H1 (cell line): ENCODE results near the gene SRSF3. TPM values are rescaled to one million over a fixed set of nuclear protein-coding genes. Genes with fewer than 3 reads are reported as not detected.
A peak's percentile ranks its signal among the peaks of the same experiment; 100 is the strongest.

Experiments used
- CTCF ChIA-PET: fragments of 300-600 bp; sonication (Branson Sonifier 250); formaldehyde crosslinking; loops from one replicate; lab custom pipeline; 2021; ENCODE audit not compliant: partially characterized antibody; lab: Charles Lee
- POLR2A ChIA-PET: fragments of 300-600 bp; sonication (Branson Sonifier 250); formaldehyde crosslinking; loops from one replicate; lab custom pipeline; 2021; ENCODE audit warnings: inconsistent platforms; ENCODE audit not compliant: partially characterized antibody; lab: Charles Lee
- DNase-seq, 2 experiments: peaks; one replicate each; pipeline versions ENCODE4 v3.0.0 to v3.0.0-alpha.2; 2010 to 2022; ENCODE audit warnings: low spot score in 2 of 2, low read depth in 1 of 2, mixed read lengths in 1 of 2
- FAIRE-seq: peaks from 2 replicates; lab custom pipeline; 2011; peaks lifted over from hg19 to GRCh38; lab: Jason Lieb, UNC
- H2AFZ ChIP-seq: 2 replicates; pipeline ENCODE4 v1.8.1; 2012; ENCODE audit warnings: low read length, inconsistent platforms
- H2AK5ac ChIP-seq: 2 replicates; pipeline ENCODE4 v1.6.1; 2013; ENCODE audit warnings: low read depth, low read length
- H2BK120ac ChIP-seq: replicated peaks from 2 replicates; pipeline ENCODE3; 2013; ENCODE audit warnings: low read depth, low read length, inconsistent platforms
- H2BK12ac ChIP-seq: 2 replicates; pipeline ENCODE4 v1.6.1; 2013; ENCODE audit warnings: low read depth, low read length
- H2BK15ac ChIP-seq: 2 replicates; pipeline ENCODE4 v1.6.1; 2013; ENCODE audit warnings: low read length
- H2BK20ac ChIP-seq: 2 replicates; pipeline ENCODE4 v1.6.1; 2013; ENCODE audit warnings: low read length
- H2BK5ac ChIP-seq: 2 replicates; pipeline ENCODE4 v1.6.1; 2013; ENCODE audit warnings: low read depth, low read length
- H3K14ac ChIP-seq: 2 replicates; pipeline ENCODE4 v1.6.1; 2013; ENCODE audit warnings: inconsistent platforms; ENCODE audit not compliant: insufficient read length
- H3K18ac ChIP-seq: 2 replicates; pipeline ENCODE4 v1.6.1; 2013; ENCODE audit warnings: low read length; ENCODE audit errors: extremely low read depth
- H3K23ac ChIP-seq: 2 replicates; pipeline ENCODE4 v1.6.1; 2013; ENCODE audit warnings: inconsistent platforms; ENCODE audit not compliant: insufficient read length
- H3K23me2 ChIP-seq: 2 replicates; pipeline ENCODE4 v1.6.1; 2013; ENCODE audit warnings: low read depth, low read length
- H3K27ac ChIP-seq: 2 replicates; pipeline ENCODE4 v1.6.1; 2011; ENCODE audit warnings: low read depth, low read length, inconsistent platforms
- H3K27me3 ChIP-seq, 4 experiments: replicated peaks in 1 of 4; 1 replicate in 1 of 4; 2 replicates in 3 of 4; pipeline versions ENCODE4 v1.6.1 to v1.8.1; 2011 to 2013; ENCODE audit warnings: low read length in 3 of 4, mild to moderate bottlenecking in 3 of 4, inconsistent platforms in 2 of 4, mixed read lengths in 2 of 4, moderate library complexity in 1 of 4; ENCODE audit not compliant: control insufficient read depth in 3 of 4, insufficient read depth in 3 of 4; ENCODE audit errors: extremely low read depth in 1 of 4
- H3K36me3 ChIP-seq, 4 experiments: 2 replicates each; pipeline versions ENCODE4 v1.6.1 to v1.8.1; 2011 to 2013; ENCODE audit warnings: mild to moderate bottlenecking in 4 of 4, low read length in 3 of 4, moderate library complexity in 2 of 4, control low read depth in 1 of 4, inconsistent platforms in 1 of 4; ENCODE audit not compliant: insufficient read depth in 4 of 4, control insufficient read depth in 2 of 4
- H3K4ac ChIP-seq: replicated peaks from 2 replicates; pipeline ENCODE3; 2013; ENCODE audit warnings: low read length, low read depth, mixed read lengths, inconsistent platforms; ENCODE audit not compliant: insufficient read length
- H3K4me1 ChIP-seq, 4 experiments: replicated peaks in 1 of 4; 1 replicate in 1 of 4; 2 replicates in 3 of 4; pipeline versions ENCODE4 v1.6.1 to v1.8.1; 2011 to 2013; ENCODE audit warnings: low read length in 3 of 4, inconsistent platforms in 2 of 4, mixed read lengths in 1 of 4; ENCODE audit not compliant: insufficient read depth in 4 of 4, control insufficient read depth in 3 of 4
- H3K4me2 ChIP-seq, 2 experiments: 2 replicates each; pipeline versions ENCODE4 v1.6.1 to v1.8.1; 2011 to 2013; ENCODE audit warnings: low read depth in 2 of 2, low read length in 2 of 2, control low read depth in 1 of 2, inconsistent platforms in 1 of 2, mild to moderate bottlenecking in 1 of 2; ENCODE audit not compliant: insufficient read depth in 1 of 2
- H3K4me3 ChIP-seq, 4 experiments: fragments of 200-600, 300-600 bp in 1 of 4; sonication (generic), shearing (Covaris generic), sonication (Bioruptor Twin) in 1 of 4; 2 replicates each; pipeline versions ENCODE4 v1.5.1 to v1.8.1; 2011 to 2016; ENCODE audit warnings: low read length in 4 of 4, low read depth in 3 of 4, control low read depth in 2 of 4, inconsistent platforms in 2 of 4, mild to moderate bottlenecking in 2 of 4, mixed read lengths in 1 of 4, moderate library complexity in 1 of 4; ENCODE audit not compliant: insufficient read depth in 2 of 4; ENCODE audit errors: extremely low read depth in 1 of 4
- H3K56ac ChIP-seq: replicated peaks from 2 replicates; pipeline ENCODE3; 2013; ENCODE audit warnings: low read depth, mild to moderate bottlenecking, mixed read lengths, low read length, inconsistent platforms; ENCODE audit not compliant: insufficient read length
- H3K79me1 ChIP-seq: 2 replicates; pipeline ENCODE4 v1.6.1; 2013; ENCODE audit warnings: low read depth, low read length, control low read depth
- H3K79me2 ChIP-seq, 2 experiments: 2 replicates each; pipeline versions ENCODE4 v1.6.1 to v1.8.1; 2012 to 2013; ENCODE audit warnings: low read length in 2 of 2, mild to moderate bottlenecking in 2 of 2, inconsistent platforms in 1 of 2; ENCODE audit not compliant: insufficient read depth in 2 of 2, control insufficient read depth in 1 of 2
- H3K9ac ChIP-seq, 4 experiments: replicated peaks in 1 of 4; 1 replicate in 1 of 4; 2 replicates in 3 of 4; pipeline versions ENCODE4 v1.6.1 to v1.8.1; 2011 to 2013; ENCODE audit warnings: low read depth in 3 of 4, low read length in 3 of 4, control low read depth in 2 of 4, mild to moderate bottlenecking in 2 of 4, moderate library complexity in 2 of 4, inconsistent platforms in 1 of 4; ENCODE audit errors: extremely low read depth in 1 of 4
- H3K9me3 ChIP-seq, 2 experiments: 2 replicates each; pipeline versions ENCODE4 v1.6.1 to v1.8.1; 2012 to 2013; ENCODE audit warnings: mild to moderate bottlenecking in 2 of 2, moderate library complexity in 2 of 2, control low read depth in 1 of 2, inconsistent platforms in 1 of 2, low read depth in 1 of 2, low read length in 1 of 2, mixed read lengths in 1 of 2; ENCODE audit not compliant: insufficient read depth in 2 of 2
- H4K20me1 ChIP-seq, 2 experiments: replicated peaks in 1 of 2; 2 replicates each; pipeline versions ENCODE3 to v1.8.1; 2011 to 2013; ENCODE audit warnings: inconsistent platforms in 2 of 2, low read length in 2 of 2, mild to moderate bottlenecking in 1 of 2; ENCODE audit not compliant: insufficient read depth in 2 of 2, control insufficient read depth in 1 of 2
- H4K5ac ChIP-seq: 2 replicates; pipeline ENCODE4 v1.6.1; 2013; ENCODE audit warnings: low read length, low read depth, mixed read lengths, inconsistent platforms; ENCODE audit not compliant: insufficient read length
- H4K8ac ChIP-seq: 2 replicates; pipeline ENCODE4 v1.8.0; 2013; ENCODE audit warnings: mild to moderate bottlenecking, moderate library complexity, low read length, inconsistent platforms; ENCODE audit not compliant: insufficient read depth; ENCODE audit errors: extremely low read depth
- H4K91ac ChIP-seq: replicated peaks from 2 replicates; pipeline ENCODE3; 2013; ENCODE audit warnings: low read length, mixed read lengths, inconsistent platforms; ENCODE audit not compliant: insufficient read length
- ATF2 ChIP-seq: IDR thresholded peaks from 2 replicates; pipeline ENCODE4 v1.6.1; 2012; ENCODE audit warnings: low read length, inconsistent platforms
- FOSL1 ChIP-seq: IDR thresholded peaks from 2 replicates; pipeline ENCODE4 v1.6.1; 2011; ENCODE audit warnings: mild to moderate bottlenecking, low read depth, low read length, moderate library complexity; ENCODE audit not compliant: insufficient read depth
- POLR2AphosphoS5 ChIP-seq: IDR thresholded peaks from 2 replicates; pipeline ENCODE4 v1.6.1; 2011; ENCODE audit warnings: low read depth, low read length
- WGBS, 2 experiments: shearing (Covaris generic) in 1 of 2; methylation state at CpG; one replicate each; pipeline versions ENCODE4 v1.1.6 to v1.1.7; 2013 to 2015; ENCODE audit warnings: low lambda C conversion rate in 2 of 2, mixed read lengths in 2 of 2, inconsistent platforms in 1 of 2, low coverage in 1 of 2, missing lambda C conversion rate in 1 of 2; ENCODE audit not compliant: insufficient replicate concordance in 2 of 2, insufficient coverage in 1 of 2, insufficient read length in 1 of 2; ENCODE audit errors: extremely low coverage in 1 of 2, missing lambda C conversion rate in 1 of 2; 5-methylcytosine and 5-hydroxymethylcytosine counted together
- polyA plus RNA-seq, 7 experiments: library from polyadenylated mRNA; depleted of rRNA in 3 of 7; stranded (reverse) in 5 of 7; unstranded in 2 of 7; fragments of >200 nt in 5 of 7; fragments of 200-250 nt in 2 of 7; gene quantifications; 1 replicate in 5 of 7; 2 replicates in 1 of 7; 4 replicates in 1 of 7; pipeline versions ENCODE4 v1.2.1 to v1.2.3, GENCODE V29; 2011 to 2013; ENCODE audit warnings: missing spikeins in 2 of 7, mixed read lengths in 2 of 7
- total RNA-seq: library from RNA; stranded (reverse); fragmentation: NEBNext Ultra II Directional; extraction: Animal tissue kit (Norgen Biotek cat#: 25700); gene quantifications from 2 replicates; pipeline ENCODE4 v1.2.1, GENCODE V29; 2021

SRSF3 gene
- total and polyA plus RNA-seq, 2 of the 8 experiments (the other 6 are each of a cell fraction or from before 2014, with no cell fraction given): 471 to 689 TPM

GRCh38 chr6:36608788-36609563 lies 14.8 kb downstream of the SRSF3 start:
- DNase-seq (no peak), FAIRE-seq (no peak)
- H3K23me2 ChIP-seq: no peaks in the 10 kb centered on the region
- no peaks in the 10 kb centered on the region; a peak in 2 of 7 replicates for H3K4me1 ChIP-seq
- H2AFZ ChIP-seq: no peak overlapping the region
- H2BK15ac ChIP-seq: no peak overlapping the region
- no peaks in the 10 kb centered on the region for H3K9me3 ChIP-seq
- ChIA-PET POLR2A (interaction anchor here (0.6 to 14.6 kb wide), 16 partner anchors 9 to 267 kb away, joined by 3 to 386 read pairs (median 4); partner anchors contain the start of genes CDKN1A and SRSF3), CTCF (interaction anchor here (0.6 to 1.3 kb wide), 8 partner anchors 11 to 264 kb away, joined by 3 to 6 read pairs (median 4); no protein-coding TSS in a partner anchor)
- H3K9ac ChIP-seq: no peak overlapping the region
- no peak overlapping the region for H3K18ac ChIP-seq
- H3K27ac ChIP-seq: no peak overlapping the region
- no peaks in the 10 kb centered on the region for H3K27me3 ChIP-seq
- H2BK12ac ChIP-seq: no peak overlapping the region
- H4K91ac ChIP-seq: no peak overlapping the region
- H3K14ac ChIP-seq: no peak overlapping the region
- H4K5ac ChIP-seq: no peak overlapping the region
- no peak overlapping the region for H2BK20ac ChIP-seq
- H4K20me1 ChIP-seq: peaks cover 13 to 25% of the 10 kb centered on the region in 2 experiments
- peaks cover 2 to 26% of the 10 kb centered on the region in 2 experiments; a peak in 3 of 4 replicates for H3K79me2 ChIP-seq
- H3K4ac ChIP-seq: no peak overlapping the region
- 90% methylated on average over 5 of the region's 5 CpGs; no CpG with 5 or more reads in 1 of the 2 experiments for WGBS, 2 experiments
- H3K4me3 ChIP-seq: no peak overlapping the region
- H3K79me1 ChIP-seq: 0 out of 2 replicates have a peak, but pooled peaks cover 3% of the 10 kb centered on the region
- H3K4me2 ChIP-seq: no peak overlapping the region
- no peak overlapping the region for H3K56ac ChIP-seq
- H2BK5ac ChIP-seq: no peak overlapping the region
- H2AK5ac ChIP-seq: no peak overlapping the region
- no peak overlapping the region for H4K8ac ChIP-seq
- H3K36me3 ChIP-seq: peaks cover 20 to 84% (median 43%) of the 10 kb centered on the region in 4 experiments
- no peak for TF ChIP-seq FOSL1
- TF ChIP-seq ATF2: no peak
- peak; percentile 61; the same call in 1 of the 2 replicates for TF ChIP-seq POLR2AphosphoS5
- H2BK120ac ChIP-seq: no peak overlapping the region
- no peak overlapping the region for H3K23ac ChIP-seq
